Upper lobe of left lung (tissue), 4 donors: Measurements from ENCODE around the gene MAF.

Experiments used
- CTCF ChIP-seq, 6 experiments: fragments of 450-650 bp in 4 of 6; fragments of 200-600 bp in 2 of 6; sonication (generic) in 2 of 6; IDR thresholded peaks; one replicate each; pipeline ENCODE4 v1.5.1; 2016 to 2019; ENCODE audit warnings: antibody characterized with exemption in 6 of 6
- EP300 ChIP-seq, 4 donors: sonication (generic); formaldehyde crosslinking; IDR thresholded peaks; one replicate each; pipeline ENCODE4 v1.5.1; 2017; ENCODE audit warnings: antibody characterized with exemption in 4 of 4, control low read depth in 2 of 4
- POLR2A ChIP-seq, 4 donors: fragments of 450-650 bp; IDR thresholded peaks; one replicate each; pipeline ENCODE4 v1.5.1; 2016 to 2017; ENCODE audit warnings: antibody characterized with exemption in 4 of 4, mild to moderate bottlenecking in 2 of 4
- POLR2AphosphoS5 ChIP-seq, 2 donors: sonication (generic); formaldehyde crosslinking; IDR thresholded peaks; one replicate each; pipeline ENCODE4 v1.5.1; 2017; ENCODE audit warnings: antibody characterized with exemption in 2 of 2

- no peak for TF ChIP-seq POLR2AphosphoS5 (IDR thresholded peaks at IDR 0.05)
- TF ChIP-seq CTCF (IDR thresholded peaks at IDR 0.05): no peak
- no peak for TF ChIP-seq POLR2A (IDR thresholded peaks at IDR 0.05)
- TF ChIP-seq EP300 (IDR thresholded peaks at IDR 0.05): no peak
Measured at GRCh38 chr16:79597277-79598062, 3.1 kb downstream of the MAF start.
